H54 (cell line): Measurements from ENCODE around the gene TMEM184C.

Experiments used
- DNase-seq: peaks from one replicate; pipeline ENCODE4 v3.0.0; 2011; ENCODE audit warnings: low spot score, mixed read lengths; ENCODE audit not compliant: insufficient read length
- FAIRE-seq: peaks from 3 replicates; lab custom pipeline; 2011; peaks lifted over from hg19 to GRCh38; lab: Jason Lieb, UNC
- POLR2A ChIP-seq: IDR thresholded peaks from 2 replicates; pipeline ENCODE4 v1.6.1; 2011; ENCODE audit warnings: low read depth, mild to moderate bottlenecking, low read length

The TMEM184C gene

GRCh38 chr4:147704846-147705245, 87.6 kb downstream of the TMEM184C start:
- TF ChIP-seq POLR2A = no peak

DNA sequence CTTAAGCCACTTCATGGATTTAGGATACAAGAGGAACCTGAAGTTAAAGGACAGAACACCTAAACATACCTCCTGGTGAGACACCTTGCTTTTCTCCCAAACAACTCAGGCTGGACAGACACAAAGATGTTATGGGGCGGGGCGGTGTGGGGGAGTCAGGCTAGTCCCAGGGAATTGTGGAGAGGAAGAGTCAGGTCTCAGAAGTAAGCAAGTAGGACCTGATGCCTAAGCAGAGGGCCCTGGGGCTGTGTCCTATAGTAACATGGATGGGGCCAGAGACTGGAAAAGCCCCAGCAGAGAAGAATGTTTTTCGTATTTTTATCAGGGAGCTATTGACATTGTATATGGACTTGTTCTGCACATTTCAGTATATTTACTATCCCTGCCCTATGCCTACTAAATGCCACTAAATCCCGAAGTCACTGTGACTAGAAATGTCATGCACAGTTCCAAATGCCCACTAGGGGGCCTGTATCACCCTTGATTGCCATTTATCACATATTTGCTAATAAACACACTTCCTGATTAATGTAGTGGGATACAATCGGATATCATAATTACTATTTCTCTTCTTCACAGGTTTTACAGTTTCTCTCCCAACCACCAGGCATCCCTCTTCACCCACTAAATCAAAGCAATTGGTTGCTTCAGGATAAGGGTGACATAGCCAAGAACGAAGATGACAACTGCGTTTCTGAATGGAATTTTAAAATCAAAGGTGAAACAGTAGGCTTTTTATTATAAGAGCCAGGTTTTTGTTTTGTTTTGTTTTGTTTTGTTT, 90.9 kb downstream of the TMEM184C start:
- DNase-seq = no peak
- FAIRE-seq = peak; percentile 11

More at GRCh38 chr4:147704846-147705245, 87.6 kb downstream of the TMEM184C start:
- no peak for FAIRE-seq
- DNase-seq = no peak

GRCh38 chr4:147709999-147710398, 92.8 kb downstream of the TMEM184C start:
- peak; percentile 51 for DNase-seq
- FAIRE-seq = peak; percentile 85
- TF ChIP-seq POLR2A = no peak

More for the DNA sequence above, 90.9 kb downstream of the TMEM184C start:
- TF ChIP-seq POLR2A = no peak

DNA sequence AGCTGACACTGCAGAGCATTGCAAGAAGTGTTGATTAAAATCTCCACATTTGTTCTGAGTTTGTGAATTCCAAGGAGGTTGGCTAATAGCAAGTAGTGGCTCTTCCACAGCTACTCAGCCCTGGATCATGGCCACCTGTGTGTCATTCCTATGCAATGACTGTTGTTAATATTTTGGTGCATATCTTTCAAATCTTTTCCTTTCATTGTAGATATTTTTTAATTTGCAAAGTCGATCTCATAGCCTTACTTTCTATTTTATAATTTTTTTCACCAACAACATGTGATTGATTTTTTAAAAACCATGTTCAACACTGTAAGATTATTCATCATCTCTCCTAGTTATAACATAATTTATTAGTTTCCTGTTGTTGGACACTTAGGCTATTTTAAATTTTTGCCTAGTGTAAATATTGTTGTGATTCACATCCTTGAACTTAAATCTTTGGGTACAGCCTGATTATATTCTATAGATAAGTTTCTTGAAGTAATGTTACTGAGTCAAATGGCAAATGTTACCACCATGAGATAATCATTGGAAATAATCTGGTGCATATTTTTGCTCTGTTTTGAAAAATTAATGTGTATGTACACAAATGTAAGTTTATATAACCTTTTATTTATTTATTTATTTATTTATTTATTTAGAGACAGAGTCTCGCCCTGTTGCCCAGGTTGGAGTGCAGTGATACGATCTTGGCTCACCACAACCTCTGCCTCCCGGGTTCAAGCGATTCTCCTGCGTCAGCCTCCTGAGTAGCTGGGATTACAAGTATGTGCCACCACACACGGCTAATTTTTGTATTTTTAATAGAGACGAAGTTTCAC, 97.6 kb downstream of the TMEM184C start:
- TF ChIP-seq POLR2A = no peak
- FAIRE-seq (peak; percentile 84), DNase-seq (no peak)

- no peak for TF ChIP-seq POLR2A
- no peak for DNase-seq
- no peak for FAIRE-seq
Observed at GRCh38 chr4:147717878-147718277, 100.7 kb downstream of the TMEM184C start.
